ENCODE measurements around the gene SLC19A1.

The SLC19A1 gene

DNA sequence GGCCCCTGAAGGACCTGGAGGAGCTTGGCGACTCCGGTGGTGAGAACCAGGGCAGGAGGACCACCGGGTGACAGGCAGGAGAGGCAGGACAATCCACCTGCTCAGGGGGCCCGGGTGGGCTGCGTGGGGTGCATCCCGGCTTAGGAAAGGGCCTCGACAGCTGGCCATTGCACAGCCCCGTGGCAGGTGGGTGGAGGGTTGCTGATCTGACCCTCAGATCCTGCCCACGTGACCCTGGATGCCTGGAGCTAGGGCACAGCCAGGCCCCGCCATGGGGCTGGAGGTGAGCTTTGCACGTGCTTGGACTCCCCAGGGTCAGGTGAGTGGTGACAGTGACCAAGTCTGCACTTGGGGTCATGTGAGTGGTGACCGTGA is 35.5 kb upstream of the SLC19A1 start:
- in situ Hi-C loops (cut with HindIII; ENCODE audit: low sequenced_read_pairs), result no loop called here

DNA sequence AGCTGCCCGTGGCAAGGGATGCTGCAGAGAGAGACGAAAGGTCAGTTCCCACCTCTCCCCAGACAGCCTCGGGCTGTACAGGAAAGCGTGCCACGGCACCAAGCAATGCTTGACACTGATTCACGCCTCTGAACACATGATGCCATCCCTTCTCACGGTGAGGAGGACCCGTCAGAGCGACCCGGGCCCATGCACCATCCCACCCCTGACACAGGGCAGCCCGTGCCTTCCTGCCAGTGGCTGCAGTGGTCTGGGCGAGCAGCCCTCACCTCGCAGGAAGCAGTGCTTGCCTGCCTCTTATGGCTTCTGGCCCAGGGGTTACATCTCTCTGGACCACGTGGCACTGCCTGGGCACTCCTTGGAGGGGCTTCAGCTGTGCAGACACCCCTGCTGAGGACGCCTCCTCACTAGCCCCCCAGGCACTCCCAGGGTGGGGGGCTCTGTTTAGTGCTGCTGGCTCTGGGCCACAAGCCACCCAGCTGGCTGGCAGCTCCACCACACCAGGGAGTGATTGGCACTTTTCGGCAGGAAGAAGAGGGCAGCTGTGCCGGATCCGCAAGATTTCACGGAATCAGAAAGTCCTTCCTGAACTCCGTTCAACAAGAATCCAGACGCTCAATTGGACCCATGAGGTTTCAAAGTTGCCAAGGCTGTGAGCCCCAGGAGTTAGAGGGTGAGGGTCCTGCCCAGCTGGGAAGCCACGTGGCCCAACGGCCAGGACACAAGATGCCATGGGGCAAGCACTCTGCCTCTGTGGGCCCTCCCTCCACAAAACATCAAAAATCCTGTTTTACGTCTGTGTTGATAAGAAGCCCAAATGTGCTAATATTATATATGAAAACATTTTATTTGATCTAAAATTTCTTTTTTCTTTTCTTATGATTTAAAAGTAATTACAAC is 34.8 kb upstream of the SLC19A1 start:
- in situ Hi-C loops (cut with HindIII; ENCODE audit: low sequenced_read_pairs), result no loop called here

DNA sequence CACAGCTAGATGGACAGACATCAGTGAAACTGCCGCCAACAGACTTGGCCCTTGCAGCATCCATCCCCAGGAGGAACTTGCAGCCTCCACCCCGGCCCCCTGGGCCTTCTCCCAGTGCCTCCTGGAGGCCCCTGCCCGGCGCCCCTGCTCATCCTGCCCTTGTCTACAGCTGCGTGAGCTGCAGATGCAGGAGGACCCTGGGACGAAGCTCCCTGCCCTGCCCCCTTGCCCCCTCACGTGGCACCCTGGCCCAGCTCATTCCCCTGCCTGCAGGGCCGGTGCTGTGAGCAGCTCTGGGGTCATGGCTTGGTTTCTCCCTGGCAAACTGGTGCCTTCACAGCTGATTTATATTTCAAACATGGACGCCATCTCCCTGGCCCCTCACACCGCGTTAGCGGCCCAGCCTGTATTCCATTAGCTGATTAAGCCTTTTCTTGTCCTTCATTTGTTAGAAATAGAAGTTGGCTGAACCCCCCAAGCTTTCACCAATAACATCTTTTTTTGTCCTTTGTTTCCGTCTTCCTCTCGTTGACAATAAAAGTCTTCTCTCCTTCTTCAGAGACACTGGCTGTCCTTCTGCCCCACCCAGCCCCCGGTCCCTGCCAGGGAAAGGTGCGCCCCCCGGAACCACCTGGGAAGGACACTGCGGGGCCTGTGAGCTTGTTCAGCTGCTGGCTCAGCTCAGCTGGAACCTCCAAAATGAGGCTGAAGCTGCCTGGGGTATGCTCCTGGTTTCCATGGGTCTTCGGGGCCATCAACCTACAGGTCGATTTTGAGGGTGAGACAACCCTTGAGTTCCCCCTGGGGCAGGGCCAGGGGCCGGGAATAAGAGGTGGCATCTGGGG is 34.0 kb upstream of the SLC19A1 start:
- in situ Hi-C loops (cut with HindIII; ENCODE audit: low sequenced_read_pairs), result no loop called here

DNA sequence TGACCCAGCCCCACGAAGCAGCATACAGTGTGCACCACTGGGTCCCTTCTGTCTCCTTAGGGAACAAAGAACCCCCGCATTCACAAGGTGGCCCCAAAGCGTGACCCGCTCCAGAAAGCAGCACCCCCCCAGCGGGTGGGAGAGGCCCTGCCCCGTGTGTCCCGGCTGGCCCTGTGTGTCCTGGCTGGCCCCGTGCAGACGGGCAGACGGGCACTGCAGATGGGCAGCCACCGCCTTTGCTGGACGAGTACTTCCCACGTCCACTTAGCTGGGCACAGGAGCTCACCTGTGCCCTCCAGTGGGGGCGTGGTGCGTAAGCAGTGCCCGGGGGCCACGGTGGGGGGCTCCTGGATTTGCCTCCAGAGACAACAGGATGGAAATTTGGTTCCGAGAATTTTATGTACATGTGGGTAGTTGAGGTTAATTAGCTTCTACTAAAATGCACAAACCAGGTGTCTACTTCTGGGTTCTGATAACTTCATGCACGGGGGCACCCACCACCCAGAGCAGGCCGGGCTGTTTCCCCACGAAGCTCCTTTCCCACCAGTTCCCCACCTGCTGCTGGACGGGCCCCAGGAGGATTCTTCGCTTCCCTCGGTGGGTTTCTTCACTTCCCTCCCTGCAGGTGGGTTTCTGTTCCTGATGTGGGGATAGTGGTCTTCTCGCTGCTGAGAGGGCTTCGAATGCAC is 33.2 kb upstream of the SLC19A1 start:
- in situ Hi-C loops (cut with HindIII; ENCODE audit: low sequenced_read_pairs), result no loop called here

DNA sequence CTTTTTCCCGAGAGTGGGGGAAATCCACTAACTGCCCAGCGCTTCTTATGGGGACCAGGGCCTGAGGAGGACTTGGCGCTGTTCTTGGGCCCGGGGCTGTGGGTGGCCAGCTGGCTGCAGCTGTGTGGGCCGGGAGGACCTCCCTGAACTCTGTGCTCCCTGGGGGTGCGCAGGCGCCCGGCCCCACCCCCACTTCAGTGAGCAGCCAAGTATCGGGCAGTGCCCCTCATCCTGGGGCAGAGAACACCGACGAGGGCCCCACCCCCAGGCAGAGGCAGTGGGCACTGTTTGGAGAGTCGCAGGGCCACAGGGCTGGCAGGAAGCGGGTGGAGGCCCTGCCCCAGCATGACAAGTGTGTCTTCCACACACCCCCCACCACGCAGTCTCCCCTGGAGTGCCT is 32.5 kb upstream of the SLC19A1 start:
- in situ Hi-C loops (cut with HindIII; ENCODE audit: low sequenced_read_pairs), result loop anchor here (25.0 kb wide), 1 partner anchor 237 kb away; no protein-coding TSS in a partner anchor

DNA sequence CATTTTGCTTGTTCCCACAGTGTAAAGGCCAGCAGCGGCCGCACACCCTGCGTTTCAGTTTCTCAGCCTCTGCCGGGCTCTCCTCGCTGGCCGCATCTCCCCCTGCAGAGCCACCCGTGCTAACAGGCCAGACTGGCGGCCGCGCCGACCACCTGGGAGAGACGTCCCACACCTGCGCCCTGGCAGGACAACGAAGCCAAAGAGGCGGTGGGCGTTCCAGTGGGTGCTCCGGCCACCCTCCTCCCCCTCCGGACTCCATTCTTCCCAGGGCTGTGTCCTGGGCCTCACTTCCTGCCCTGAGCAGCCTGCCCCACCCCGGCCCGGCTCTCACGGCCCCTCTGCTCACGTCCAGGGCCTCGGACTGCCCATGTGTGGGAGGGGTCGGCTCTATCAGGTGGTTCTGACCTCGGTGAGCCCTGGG is 31.9 kb upstream of the SLC19A1 start:
- in situ Hi-C loops (cut with HindIII; ENCODE audit: low sequenced_read_pairs), result loop anchor here (25.0 kb wide), 1 partner anchor 237 kb away; no protein-coding TSS in a partner anchor

DNA sequence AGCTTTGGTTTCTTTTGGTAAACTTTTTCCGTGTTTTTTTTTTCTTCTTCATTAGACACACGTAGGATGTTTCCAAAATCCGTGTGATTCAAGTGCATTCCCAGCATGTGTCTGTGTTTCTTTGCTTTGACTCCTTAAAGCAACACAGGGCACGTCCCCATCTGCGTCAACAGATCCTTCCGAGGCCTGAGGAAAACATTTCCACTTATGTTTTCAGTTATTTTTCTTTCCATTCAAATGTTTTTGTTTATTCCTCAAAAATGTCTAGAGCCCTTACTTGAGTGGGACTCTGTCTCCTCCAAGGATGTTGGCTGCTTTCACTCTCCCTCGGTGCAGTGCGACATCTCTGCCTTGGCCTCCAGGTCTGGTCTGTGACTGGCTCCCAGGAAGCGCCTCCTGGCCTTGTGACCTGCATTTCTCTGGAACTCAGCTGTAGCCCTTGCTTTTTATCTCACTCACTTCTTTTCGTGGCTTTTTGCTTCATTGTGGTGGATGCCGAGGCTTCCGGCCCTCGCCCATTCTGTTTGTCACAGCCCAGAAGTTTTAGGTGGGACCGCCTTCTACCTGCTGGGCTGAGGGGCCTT is 31.3 kb upstream of the SLC19A1 start:
- in situ Hi-C loops (cut with HindIII; ENCODE audit: low sequenced_read_pairs), result loop anchor here (25.0 kb wide), 1 partner anchor 236 kb away; no protein-coding TSS in a partner anchor

DNA sequence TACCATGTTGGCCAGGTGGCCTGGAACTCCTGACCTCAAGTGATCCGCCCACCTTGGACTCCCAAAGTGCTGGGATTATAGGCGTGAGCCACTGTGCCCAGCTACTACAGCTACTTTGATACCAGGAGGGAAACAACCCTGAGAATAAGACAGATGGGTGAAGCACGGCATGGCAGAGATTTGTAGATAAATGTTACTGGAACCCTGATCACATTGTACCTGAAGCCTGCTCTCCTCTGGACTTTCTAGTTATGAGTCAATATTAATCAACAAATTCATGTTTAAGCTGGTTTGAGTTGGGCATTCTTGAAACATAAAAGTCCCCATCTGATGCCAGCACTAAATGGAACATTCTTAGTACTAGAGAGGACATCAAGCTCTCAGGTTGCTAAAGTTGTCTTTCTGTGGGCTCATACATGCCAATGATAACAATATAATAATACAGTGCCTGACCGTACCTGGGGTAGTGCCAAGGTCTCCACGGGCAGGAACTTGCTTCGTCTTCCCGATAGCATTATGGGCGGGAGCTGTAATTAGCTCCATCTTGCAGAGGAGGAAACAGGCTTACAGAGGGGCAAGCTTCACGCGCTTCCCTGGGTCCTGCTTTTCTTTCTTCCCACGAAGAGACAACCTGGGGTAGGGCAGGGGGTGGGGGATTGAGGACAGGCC is 30.7 kb upstream of the SLC19A1 start:
- in situ Hi-C loops (cut with HindIII; ENCODE audit: low sequenced_read_pairs), result loop anchor here (25.0 kb wide), 1 partner anchor 236 kb away; no protein-coding TSS in a partner anchor

DNA sequence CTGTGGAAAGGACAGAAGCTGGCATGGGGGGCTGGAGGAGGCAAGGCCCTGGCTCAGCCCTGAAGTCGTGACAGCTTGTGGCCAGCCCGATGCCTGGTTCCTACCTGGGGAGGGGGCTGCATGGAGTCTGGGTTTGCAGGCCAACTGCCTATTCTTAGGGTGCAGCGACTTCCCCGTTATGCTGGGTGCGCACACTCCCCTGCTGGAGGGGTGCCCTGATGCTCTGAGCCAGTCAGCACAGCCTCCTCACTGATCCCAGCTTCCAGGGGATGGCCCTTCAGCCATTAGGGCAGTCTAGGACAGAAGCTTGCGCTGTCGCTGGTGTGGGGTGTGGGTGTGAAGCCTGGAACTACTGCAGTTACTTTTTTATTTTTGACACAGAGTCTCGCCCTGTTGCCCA is 30.0 kb upstream of the SLC19A1 start:
- in situ Hi-C loops (cut with HindIII; ENCODE audit: low sequenced_read_pairs), result loop anchor here (25.0 kb wide), 1 partner anchor 235 kb away; no protein-coding TSS in a partner anchor

DNA sequence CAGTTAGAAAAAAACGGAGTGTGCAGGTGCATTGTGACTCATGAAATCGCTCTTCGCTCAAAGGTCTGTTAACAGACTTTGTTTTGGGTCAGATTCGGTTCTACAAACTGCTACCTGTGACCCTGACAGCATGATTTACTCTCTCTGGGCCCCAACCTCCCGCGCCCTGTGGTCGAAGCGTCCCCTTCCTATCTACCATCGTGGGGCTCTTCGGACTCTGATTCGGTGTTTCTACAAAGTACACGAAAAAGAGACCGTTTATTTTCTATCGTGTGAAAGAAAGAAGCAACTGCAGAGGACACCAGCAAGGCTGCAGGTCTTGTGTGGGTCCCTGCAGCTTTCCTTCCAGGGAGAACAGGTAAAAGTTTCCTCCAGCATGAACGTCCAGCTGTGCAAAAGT is 29.4 kb upstream of the SLC19A1 start:
- in situ Hi-C loops (cut with HindIII; ENCODE audit: low sequenced_read_pairs), result loop anchor here (25.0 kb wide), 1 partner anchor 234 kb away; no protein-coding TSS in a partner anchor

DNA sequence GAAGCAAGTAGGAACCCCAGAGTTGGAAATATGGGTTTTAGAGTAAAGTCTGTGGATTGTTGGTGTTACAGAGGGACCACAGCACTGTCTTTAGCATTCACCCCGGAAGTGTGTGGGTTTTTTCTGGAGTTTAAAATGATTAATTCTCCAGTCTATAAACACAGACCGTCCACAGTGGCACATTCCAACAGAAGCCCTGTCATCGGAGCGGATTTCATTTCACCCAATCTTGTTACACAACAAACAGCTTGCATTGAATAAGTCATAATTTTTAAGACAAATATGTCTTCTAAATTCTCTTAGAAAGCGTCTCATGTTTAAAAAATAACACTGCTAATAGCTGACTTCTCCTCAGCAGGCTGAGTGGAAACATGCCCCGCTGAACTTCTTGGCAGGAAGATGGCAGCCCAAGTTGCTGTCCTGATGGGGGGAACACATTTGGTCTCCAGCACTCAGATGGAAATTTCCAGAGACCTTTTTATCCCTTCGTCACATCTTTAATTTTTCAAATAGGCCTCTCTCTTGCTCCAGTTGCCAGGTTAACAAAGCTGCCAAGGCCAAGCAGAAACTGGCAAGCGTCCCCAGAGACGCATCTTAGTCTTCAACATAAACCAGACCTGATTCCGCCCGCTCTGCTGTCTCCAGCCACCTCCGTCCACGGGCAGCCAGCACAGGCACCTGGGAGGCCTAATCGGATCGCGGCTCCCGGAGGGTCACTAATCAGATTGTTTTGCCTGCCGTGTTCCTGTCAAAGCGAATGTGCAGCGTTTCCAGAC is 28.8 kb upstream of the SLC19A1 start:
- in situ Hi-C loops (cut with HindIII; ENCODE audit: low sequenced_read_pairs), result loop anchor here (25.0 kb wide), 1 partner anchor 234 kb away; no protein-coding TSS in a partner anchor

DNA sequence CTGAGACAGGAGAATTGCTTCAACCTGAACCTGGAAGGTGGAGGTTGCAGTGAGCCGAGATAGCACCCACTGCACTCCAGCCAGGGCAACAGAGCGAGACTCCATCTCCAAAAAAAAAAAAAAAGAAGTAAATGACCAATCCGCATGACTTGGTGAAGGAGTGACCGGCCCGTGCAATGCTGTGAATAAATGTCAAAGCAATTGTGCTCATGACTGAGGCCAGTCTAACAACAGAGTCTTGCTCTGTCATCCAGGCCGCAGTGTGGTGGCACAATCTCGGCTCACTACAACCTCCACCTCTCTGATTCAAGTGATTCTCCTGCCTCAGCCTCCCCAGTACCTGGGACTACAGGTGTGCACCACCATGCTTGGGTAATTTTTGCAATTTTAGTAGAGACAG is 27.8 kb upstream of the SLC19A1 start:
- in situ Hi-C loops (cut with HindIII; ENCODE audit: low sequenced_read_pairs), result loop anchor here (25.0 kb wide), 1 partner anchor 233 kb away; no protein-coding TSS in a partner anchor

DNA sequence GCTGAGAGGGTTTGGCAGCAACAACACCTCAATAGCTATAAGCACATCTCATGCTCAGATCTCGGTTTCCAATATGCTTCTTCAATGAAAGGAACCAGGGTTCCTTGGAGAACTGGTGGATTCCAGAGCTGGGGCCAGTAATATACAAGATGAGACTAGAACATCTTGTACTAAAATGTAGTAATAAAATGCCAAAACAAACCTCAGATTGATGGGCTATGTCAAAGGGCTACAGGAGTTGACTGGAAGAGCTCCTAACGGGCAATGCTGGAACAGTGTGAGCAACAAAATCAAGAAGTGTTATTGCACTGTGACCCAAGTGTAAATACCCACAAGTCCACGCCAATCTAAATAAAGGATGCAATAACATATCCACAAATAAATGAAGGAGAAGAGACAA is 26.1 kb upstream of the SLC19A1 start:
- in situ Hi-C loops (cut with HindIII; ENCODE audit: low sequenced_read_pairs), result loop anchor here (25.0 kb wide), 1 partner anchor 231 kb away; no protein-coding TSS in a partner anchor

DNA sequence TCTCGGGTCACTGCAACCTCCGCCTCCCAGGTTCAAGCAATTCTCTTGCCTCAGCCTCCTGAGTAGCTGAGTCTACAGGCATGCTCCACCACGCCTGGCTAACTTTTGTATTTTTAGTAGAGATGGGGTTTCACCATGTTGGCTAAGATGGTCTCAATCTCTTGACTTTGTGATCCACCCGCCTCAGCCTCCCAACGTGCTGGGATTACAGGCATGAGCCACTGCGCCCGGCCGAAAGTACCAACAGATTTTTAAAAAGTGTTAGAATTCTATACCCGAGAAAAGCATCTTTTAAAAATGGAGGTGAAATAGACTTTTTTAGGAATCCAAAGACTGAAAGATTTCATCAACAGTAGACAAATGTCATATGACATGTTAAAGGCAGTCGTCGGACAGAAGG is 21.9 kb upstream of the SLC19A1 start:
- in situ Hi-C loops (cut with HindIII; ENCODE audit: low sequenced_read_pairs), result loop anchor here (25.0 kb wide), 1 partner anchor 227 kb away; no protein-coding TSS in a partner anchor

DNA sequence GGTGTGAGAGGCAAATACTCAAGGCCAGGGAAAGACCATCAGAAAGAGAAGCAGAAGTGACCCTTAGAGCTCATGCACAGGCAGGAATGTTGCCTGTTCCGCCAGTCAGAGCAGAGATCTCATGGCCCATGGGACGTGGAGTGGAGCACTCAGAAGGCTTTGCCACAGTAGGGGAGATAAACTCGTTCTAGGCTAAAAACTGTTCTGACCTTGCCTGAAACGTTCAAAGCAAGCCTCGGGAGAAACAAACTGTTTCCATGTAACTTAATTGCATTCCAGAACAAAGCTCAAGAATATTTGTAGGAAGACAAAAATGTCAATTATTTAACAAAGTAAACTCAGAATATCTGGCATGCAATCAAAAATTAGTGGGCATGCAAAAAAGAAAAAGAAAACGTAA is 20.7 kb upstream of the SLC19A1 start:
- in situ Hi-C loops (cut with HindIII; ENCODE audit: low sequenced_read_pairs), result loop anchor here (25.0 kb wide), 1 partner anchor 226 kb away; no protein-coding TSS in a partner anchor

DNA sequence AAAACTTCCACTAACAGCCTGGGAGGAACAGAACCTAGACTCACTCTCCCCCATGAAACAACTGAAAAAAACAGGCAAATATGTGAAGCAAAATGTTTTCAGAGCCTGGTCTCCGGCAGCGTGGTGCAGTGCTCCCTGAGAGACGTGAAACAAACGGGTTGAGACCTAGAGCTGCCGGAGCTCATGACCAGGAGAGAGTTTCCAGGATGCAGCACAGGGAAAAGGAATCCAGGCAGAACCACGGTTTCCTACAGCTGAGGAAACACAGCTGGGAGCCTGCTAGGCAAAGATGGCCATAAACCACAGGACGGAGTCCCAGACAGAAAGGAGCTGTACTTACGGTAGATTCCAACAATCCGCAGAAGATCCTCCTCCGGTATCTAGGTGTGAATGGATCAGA is 20.2 kb upstream of the SLC19A1 start:
- in situ Hi-C loops (cut with HindIII; ENCODE audit: low sequenced_read_pairs), result loop anchor here (25.0 kb wide), 1 partner anchor 225 kb away; no protein-coding TSS in a partner anchor

DNA sequence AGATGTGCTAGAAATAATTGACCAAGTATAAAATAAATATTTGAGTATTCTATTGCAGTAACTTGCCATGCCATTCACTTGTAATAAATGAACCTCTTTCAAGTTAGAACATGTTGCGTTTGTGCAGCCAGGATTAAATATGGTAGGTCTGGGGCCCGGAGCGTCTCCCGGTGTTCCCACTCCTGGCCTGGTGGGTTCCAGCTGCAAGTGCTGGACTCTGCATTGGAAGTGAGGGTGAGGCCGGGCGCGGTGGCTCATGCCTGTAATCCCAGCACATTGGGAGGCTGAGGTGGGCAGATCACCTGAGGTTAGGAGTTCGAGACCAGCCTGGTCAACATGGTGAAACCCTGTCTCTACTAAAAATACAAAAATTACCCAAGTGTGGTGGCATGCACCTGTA is 19.0 kb upstream of the SLC19A1 start:
- in situ Hi-C loops (cut with HindIII; ENCODE audit: low sequenced_read_pairs), result loop anchor here (25.0 kb wide), 1 partner anchor 224 kb away; no protein-coding TSS in a partner anchor
